ENCODE results near the gene CSNK1G1.

Gene CSNK1G1

DNA sequence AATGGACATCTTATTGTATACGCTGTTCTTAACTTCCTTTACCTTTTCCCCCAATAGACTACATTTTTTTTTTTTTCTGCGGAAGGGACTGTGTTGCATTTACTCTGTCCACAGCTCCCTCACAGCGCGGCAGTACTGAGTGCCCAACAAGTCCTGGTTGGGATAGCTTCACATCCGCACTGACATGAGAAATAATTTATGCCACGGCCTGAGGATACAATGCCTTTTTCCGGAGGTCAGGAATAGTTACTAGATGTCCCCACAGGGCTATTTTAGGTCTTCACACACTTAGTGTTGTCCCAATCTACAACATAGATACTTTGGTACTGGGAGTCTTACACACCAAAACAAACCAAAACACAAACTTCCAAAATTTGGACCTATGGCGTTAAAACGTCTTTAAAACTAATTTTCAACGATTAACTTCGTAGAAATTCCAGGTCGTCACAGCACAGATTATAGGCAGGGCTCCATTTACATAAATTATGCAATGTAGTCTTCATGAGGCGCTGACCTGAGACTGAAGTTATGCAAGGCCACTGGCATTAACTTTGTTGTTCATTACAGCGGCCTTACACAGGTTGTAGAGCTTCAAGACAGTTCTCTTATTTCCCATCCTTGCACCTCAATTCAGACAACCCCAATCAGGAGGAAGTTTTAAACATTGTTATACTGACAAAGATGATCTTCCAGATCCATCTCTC lies 192.2 kb downstream of the CSNK1G1 start:
- H3K36me3 ChIP-seq (ENCODE audit: control insufficient read depth, low read length) = peaks cover 26% of the 10 kb centered on the region
- H3K9me3 ChIP-seq (ENCODE audit: control insufficient read depth, insufficient read depth, low read length) = no peaks in the 10 kb centered on the region
- H4K20me1 ChIP-seq (ENCODE audit: control insufficient read depth, insufficient read depth, low read depth, low read length) = peaks cover under 1% of the 10 kb centered on the region; the same call in 1 of the 2 replicates
- peak overlapping the region; percentile 76 for H3K4me3 ChIP-seq (ENCODE audit: low read length)
- no peak for TF ChIP-seq EZH2phosphoT487 (IDR thresholded peaks at IDR 0.05; ENCODE audit: borderline replicate concordance, low read length)
- H3F3A ChIP-seq (ENCODE audit: control insufficient read depth, insufficient read depth) = peaks cover 14% of the 10 kb centered on the region; the same call in 1 of the 2 replicates
- no peaks in the 10 kb centered on the region for H3K9me2 ChIP-seq (replicated peaks; ENCODE audit: control insufficient read depth, low read length)
- peaks cover 33% of the 10 kb centered on the region for H3K79me2 ChIP-seq (ENCODE audit: control insufficient read depth, low read length)
- peaks cover 28% of the 10 kb centered on the region for H3K4me1 ChIP-seq (ENCODE audit: control insufficient read depth, low read length)
- no peaks in the 10 kb centered on the region for H3K27me3 ChIP-seq (ENCODE audit: control insufficient read depth, low read length)
- H3K27ac ChIP-seq (ENCODE audit: low read depth, low read length) = peak overlapping the region; percentile 59
- peak overlapping the region; percentile 89 for H3K4me2 ChIP-seq (ENCODE audit: low read length)

DNA sequence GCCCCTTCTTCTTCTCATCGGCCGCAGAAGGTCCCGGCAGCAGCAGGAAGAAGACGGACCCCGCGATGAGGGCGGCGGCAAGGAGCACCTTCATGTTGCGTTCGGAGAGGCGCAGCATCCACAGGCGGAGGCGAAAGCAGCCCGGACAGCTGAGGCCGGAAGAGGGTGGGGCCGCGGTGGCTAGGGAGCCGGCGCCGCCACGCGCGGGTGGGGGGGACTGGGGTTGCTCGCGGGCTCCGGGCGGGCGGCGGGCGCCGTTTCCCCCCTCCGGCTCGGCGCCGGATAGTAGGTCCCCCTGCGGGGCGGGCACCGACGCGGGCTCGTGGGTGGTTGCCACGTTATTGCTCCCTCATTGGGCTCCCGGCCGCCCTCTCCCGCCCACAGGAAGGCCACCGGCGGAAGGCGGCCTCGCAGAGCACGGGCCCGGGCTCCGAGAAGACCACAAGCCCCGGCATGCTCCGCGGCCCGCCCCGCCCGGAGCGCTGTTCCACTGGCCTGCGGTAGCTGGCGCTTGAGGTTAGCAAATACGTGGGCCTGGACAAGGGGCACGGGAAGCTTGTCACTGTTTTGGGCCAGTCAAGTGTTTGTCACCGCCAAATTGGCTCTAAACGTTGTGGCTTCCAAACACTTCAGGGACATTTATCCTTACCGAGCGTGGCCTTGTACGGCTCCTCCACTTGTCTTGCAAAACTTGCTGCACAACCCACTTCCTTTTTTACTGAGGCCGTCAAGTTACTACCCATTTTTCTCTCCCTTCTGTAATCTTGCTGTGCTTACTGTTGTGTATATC lies 192.9 kb downstream of the CSNK1G1 start, which contains the start of gene PPIB:
Gene PPIB (minus strand): TSS at position 154 of the 790 bp plus-strand sequence. CDS start 36 bp downstream, at position 118.
- Histone ChIP-seq H3K36me3 (ENCODE audit: control insufficient read depth, low read length) (peaks cover 34% of the 10 kb centered on the region), H4K20me1 (ENCODE audit: control insufficient read depth, insufficient read depth, low read depth, low read length) (peaks cover 3% of the 10 kb centered on the region; the same call in 1 of the 2 replicates), H3K4me2 (ENCODE audit: low read length) (peak within 1 kb of the TSS; percentile 90), H3K27ac (ENCODE audit: low read depth, low read length) (peak within 1 kb of the TSS; percentile 59), H3K79me2 (ENCODE audit: control insufficient read depth, low read length) (peaks cover 37% of the 10 kb centered on the region), H3F3A (ENCODE audit: control insufficient read depth, insufficient read depth) (peaks cover 17% of the 10 kb centered on the region; the same call in 1 of the 2 replicates), H3K9me2 (replicated peaks; ENCODE audit: control insufficient read depth, low read length) (no peaks in the 10 kb centered on the region), H3K27me3 (ENCODE audit: control insufficient read depth, low read length) (no peaks in the 10 kb centered on the region), H3K9me3 (ENCODE audit: control insufficient read depth, insufficient read depth, low read length) (no peaks in the 10 kb centered on the region), H3K4me1 (ENCODE audit: control insufficient read depth, low read length) (peaks cover 36% of the 10 kb centered on the region), H3K4me3 (ENCODE audit: low read length) (peak within 1 kb of the TSS; percentile 96)
- TF ChIP-seq EZH2phosphoT487 (IDR thresholded peaks at IDR 0.05; ENCODE audit: borderline replicate concordance, low read length) = no peak
- TF ChIP-seq, protein P1, sequence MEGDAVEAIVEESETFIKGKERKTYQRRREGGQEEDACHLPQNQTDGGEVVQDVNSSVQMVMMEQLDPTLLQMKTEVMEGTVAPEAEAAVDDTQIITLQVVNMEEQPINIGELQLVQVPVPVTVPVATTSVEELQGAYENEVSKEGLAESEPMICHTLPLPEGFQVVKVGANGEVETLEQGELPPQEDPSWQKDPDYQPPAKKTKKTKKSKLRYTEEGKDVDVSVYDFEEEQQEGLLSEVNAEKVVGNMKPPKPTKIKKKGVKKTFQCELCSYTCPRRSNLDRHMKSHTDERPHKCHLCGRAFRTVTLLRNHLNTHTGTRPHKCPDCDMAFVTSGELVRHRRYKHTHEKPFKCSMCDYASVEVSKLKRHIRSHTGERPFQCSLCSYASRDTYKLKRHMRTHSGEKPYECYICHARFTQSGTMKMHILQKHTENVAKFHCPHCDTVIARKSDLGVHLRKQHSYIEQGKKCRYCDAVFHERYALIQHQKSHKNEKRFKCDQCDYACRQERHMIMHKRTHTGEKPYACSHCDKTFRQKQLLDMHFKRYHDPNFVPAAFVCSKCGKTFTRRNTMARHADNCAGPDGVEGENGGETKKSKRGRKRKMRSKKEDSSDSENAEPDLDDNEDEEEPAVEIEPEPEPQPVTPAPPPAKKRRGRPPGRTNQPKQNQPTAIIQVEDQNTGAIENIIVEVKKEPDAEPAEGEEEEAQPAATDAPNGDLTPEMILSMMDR (IDR thresholded peaks at IDR 0.05; ENCODE audit: low read depth, low read length, poor library complexity, severe bottlenecking) = peak; percentile 52

DNA sequence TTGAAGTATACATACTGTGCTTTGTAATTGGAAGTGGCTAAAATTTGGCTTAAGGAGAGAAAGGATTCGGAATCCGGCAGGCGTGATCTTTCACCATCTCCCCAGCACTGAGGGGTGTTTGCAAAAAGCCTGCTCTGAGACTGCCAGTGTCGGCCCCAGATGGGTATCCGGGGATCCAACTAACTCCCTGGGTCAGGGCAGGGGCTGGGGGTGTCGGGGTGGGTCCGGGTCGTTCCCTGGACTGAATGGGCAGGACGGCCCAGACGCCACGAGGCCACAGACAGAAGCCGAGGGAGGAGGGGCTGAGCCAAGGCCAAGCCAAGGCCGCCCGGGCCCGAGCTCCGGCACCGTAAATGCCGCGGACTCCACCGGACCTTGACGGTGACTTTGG lies 193.5 kb downstream of the CSNK1G1 start:
- Histone ChIP-seq H3K79me2 (ENCODE audit: control insufficient read depth, low read length) (peaks cover 37% of the 10 kb centered on the region), H3K4me3 (ENCODE audit: low read length) (peak overlapping the region; percentile 96)

More for the DNA sequence above, 193.5 kb downstream of the CSNK1G1 start:
- TF ChIP-seq EZH2phosphoT487 (IDR thresholded peaks at IDR 0.05; ENCODE audit: borderline replicate concordance, low read length) = no peak
- TF ChIP-seq, protein P1 (IDR thresholded peaks at IDR 0.05; ENCODE audit: low read depth, low read length, poor library complexity, severe bottlenecking) = no peak
- Histone ChIP-seq H3K9me2 (replicated peaks; ENCODE audit: control insufficient read depth, low read length) (no peaks in the 10 kb centered on the region), H4K20me1 (ENCODE audit: control insufficient read depth, insufficient read depth, low read depth, low read length) (peaks cover 3% of the 10 kb centered on the region; the same call in 1 of the 2 replicates), H3K4me1 (ENCODE audit: control insufficient read depth, low read length) (peaks cover 42% of the 10 kb centered on the region), H3K4me2 (ENCODE audit: low read length) (peak overlapping the region; percentile 90), H3F3A (ENCODE audit: control insufficient read depth, insufficient read depth) (peaks cover 21% of the 10 kb centered on the region; the same call in 1 of the 2 replicates), H3K36me3 (ENCODE audit: control insufficient read depth, low read length) (peaks cover 40% of the 10 kb centered on the region), H3K9me3 (ENCODE audit: control insufficient read depth, insufficient read depth, low read length) (no peaks in the 10 kb centered on the region), H3K27me3 (ENCODE audit: control insufficient read depth, low read length) (no peaks in the 10 kb centered on the region), H3K27ac (ENCODE audit: low read depth, low read length) (peak overlapping the region; percentile 10)
